Neural progenitor cell (in vitro differentiated cells): ENCODE measurements around the gene DOCK3. TPM values are rescaled to one million over a fixed set of nuclear protein-coding genes. Genes with fewer than 3 reads are reported as not detected.
"Not testable (repeated sequence)": the region's sequence is repeated elsewhere in the genome, so short reads cannot be mapped to it uniquely, and the experiment has no call there.

Experiments
- DNase-seq: peaks from one replicate; pipeline ENCODE4 v3.0.0-alpha.2; 2016; ENCODE audit warnings: low spot score
- H2AFZ ChIP-seq: fragments of 200-600 bp; sonication (generic); replicated peaks from 2 replicates; pipeline ENCODE4 v1.6.1; 2016; ENCODE audit warnings: antibody characterized with exemption
- H3F3A ChIP-seq: fragments of 200-600 bp; sonication (generic); 2 replicates; pipeline ENCODE4 v1.6.1; 2016; ENCODE audit warnings: antibody characterized with exemption, low read depth
- H3K27ac ChIP-seq: fragments of 200-600 bp; sonication (generic); 2 replicates; pipeline ENCODE4 v1.5.1; 2016; ENCODE audit warnings: mild to moderate bottlenecking
- H3K27me3 ChIP-seq: fragments of 200-600 bp; sonication (generic); 2 replicates; pipeline ENCODE4 v1.6.1; 2016; ENCODE audit warnings: mild to moderate bottlenecking, moderate library complexity
- H3K36me3 ChIP-seq: fragments of 200-600 bp; sonication (generic); 2 replicates; pipeline ENCODE4 v1.5.1; 2016
- H3K4me1 ChIP-seq: fragments of 200-600 bp; sonication (generic); 2 replicates; pipeline ENCODE4 v1.6.1; 2016; ENCODE audit warnings: mixed run types
- H3K4me2 ChIP-seq: fragments of 200-600 bp; sonication (generic); 2 replicates; pipeline ENCODE4 v1.6.1; 2016
- H3K4me3 ChIP-seq: fragments of 200-600 bp; sonication (generic); 2 replicates; pipeline ENCODE4 v1.5.1; 2016
- H3K79me2 ChIP-seq: fragments of 200-600 bp; sonication (generic); 2 replicates; pipeline ENCODE4 v1.6.1; 2016; ENCODE audit warnings: low read depth
- H3K9ac ChIP-seq: fragments of 200-600 bp; sonication (generic); 2 replicates; pipeline ENCODE4 v1.6.1; 2016
- H3K9me3 ChIP-seq: fragments of 200-600 bp; sonication (generic); 2 replicates; pipeline ENCODE4 v1.5.1; 2016; ENCODE audit warnings: low read depth
- H4K20me1 ChIP-seq: fragments of 200-600 bp; sonication (generic); 2 replicates; pipeline ENCODE4 v1.6.1; 2016; ENCODE audit warnings: low read depth
- H3K27ac Mint-ChIP-seq: 3 replicates; pipeline ENCODE4 v1.8.0; 2021; ENCODE audit warnings: mixed read lengths
- H3K27me3 Mint-ChIP-seq: 2 replicates; pipeline ENCODE4 v1.8.0; 2022; ENCODE audit warnings: low read depth, mild to moderate bottlenecking, inconsistent platforms, moderate library complexity, mixed read lengths; ENCODE audit not compliant: insufficient read depth
- H3K36me3 Mint-ChIP-seq: 3 replicates; pipeline ENCODE4 v1.8.0; 2021; ENCODE audit warnings: mixed read lengths
- H3K4me1 Mint-ChIP-seq: 3 replicates; pipeline ENCODE4 v1.8.0; 2021; ENCODE audit warnings: mixed read lengths
- H3K4me3 Mint-ChIP-seq: 3 replicates; pipeline ENCODE4 v1.8.0; 2021; ENCODE audit warnings: mild to moderate bottlenecking, moderate library complexity, mixed read lengths
- H3K9me3 Mint-ChIP-seq: 3 replicates; pipeline ENCODE4 v1.8.0; 2020; ENCODE audit warnings: mixed read lengths
- CTCF ChIP-seq: fragments of 200-600 bp; sonication (generic); IDR thresholded peaks from 2 replicates; pipeline ENCODE4 v1.5.1; 2017; ENCODE audit warnings: antibody characterized with exemption, mild to moderate bottlenecking
- EZH2 ChIP-seq: fragments of 200-600 bp; sonication (generic); IDR thresholded peaks from 2 replicates; pipeline ENCODE4 v1.6.1; 2017; ENCODE audit warnings: antibody characterized with exemption, mild to moderate bottlenecking, moderate library complexity
- EZH2phosphoT487 ChIP-seq: fragments of 200-600 bp; sonication (generic); IDR thresholded peaks from 2 replicates; pipeline ENCODE4 v1.6.1; 2017; ENCODE audit warnings: antibody characterized with exemption
- total RNA-seq: library from RNA; depleted of rRNA; stranded (reverse); fragments of >200 nt; gene quantifications from 2 replicates; pipeline ENCODE4 v1.2.3, GENCODE V29; 2015; ENCODE audit warnings: low replicate concordance

The DOCK3 gene
- total RNA-seq, 1 donor from 2014 or later, result 10.7 TPM

GRCh38 chr3:51198477-51198876 is 523.8 kb downstream of the DOCK3 start:
- no peak overlapping the region for H3K9ac ChIP-seq
- TF ChIP-seq EZH2, result no peak
- TF ChIP-seq CTCF, result no peak
- TF ChIP-seq EZH2phosphoT487, result no peak
- Mint-ChIP-seq H3K4me1 (no peaks in the 10 kb centered on the region), H3K9me3 (peaks cover 24% of the 10 kb centered on the region), H3K36me3 (peaks cover 12% of the 10 kb centered on the region), H3K27ac (no peak overlapping the region), H3K27me3 (no peaks in the 10 kb centered on the region), H3K4me3 (no peak overlapping the region)
- no peak overlapping the region for H3K27ac ChIP-seq
- H3K27me3 ChIP-seq, result no peaks in the 10 kb centered on the region
- DNase-seq, result no peak
- H2AFZ ChIP-seq, result no peak overlapping the region
- H4K20me1 ChIP-seq, result no peaks in the 10 kb centered on the region
- no peaks in the 10 kb centered on the region for H3K4me1 ChIP-seq
- H3K36me3 ChIP-seq, result no peaks in the 10 kb centered on the region
- H3F3A ChIP-seq, result no peaks in the 10 kb centered on the region
- H3K4me2 ChIP-seq, result no peak overlapping the region
- no peak overlapping the region for H3K4me3 ChIP-seq
- H3K9me3 ChIP-seq, result no peaks in the 10 kb centered on the region
- no peaks in the 10 kb centered on the region for H3K79me2 ChIP-seq

GRCh38 chr3:51199296-51199695 is 524.6 kb downstream of the DOCK3 start:
- not testable (repeated sequence) for H2AFZ ChIP-seq, DNase-seq, H3K27me3 ChIP-seq, H3K4me1 ChIP-seq, H3K4me1 Mint-ChIP-seq, H3K27ac Mint-ChIP-seq, H3K27me3 Mint-ChIP-seq, H3K4me3 Mint-ChIP-seq, H3K4me3 ChIP-seq, H3K79me2 ChIP-seq, H3K27ac ChIP-seq, H3K4me2 ChIP-seq, H3K36me3 ChIP-seq, H3F3A ChIP-seq, H3K9ac ChIP-seq, H4K20me1 ChIP-seq, H3K9me3 ChIP-seq
- H3K9me3 Mint-ChIP-seq, result peaks cover 24% of the 10 kb centered on the region
- peaks cover 12% of the 10 kb centered on the region for H3K36me3 Mint-ChIP-seq

GRCh38 chr3:51216291-51216690 is 541.6 kb downstream of the DOCK3 start:
- no peaks in the 10 kb centered on the region for H3F3A ChIP-seq
- no peaks in the 10 kb centered on the region for H3K36me3 ChIP-seq
- no peaks in the 10 kb centered on the region for H3K79me2 ChIP-seq
- Mint-ChIP-seq H3K27ac (no peak overlapping the region), H3K27me3 (peaks cover 2% of the 10 kb centered on the region), H3K36me3 (peaks cover 8% of the 10 kb centered on the region), H3K9me3 (no peaks in the 10 kb centered on the region), H3K4me3 (no peak overlapping the region), H3K4me1 (no peaks in the 10 kb centered on the region)
- no peak overlapping the region for H3K4me3 ChIP-seq
- H4K20me1 ChIP-seq, result no peaks in the 10 kb centered on the region
- H3K9me3 ChIP-seq, result no peaks in the 10 kb centered on the region
- no peaks in the 10 kb centered on the region for H3K27me3 ChIP-seq
- no peak for TF ChIP-seq EZH2phosphoT487
- no peak for TF ChIP-seq CTCF
- TF ChIP-seq EZH2, result no peak
- DNase-seq, result no peak
- H3K27ac ChIP-seq, result no peak overlapping the region
- no peak overlapping the region for H3K9ac ChIP-seq
- no peaks in the 10 kb centered on the region for H3K4me1 ChIP-seq
- no peak overlapping the region for H3K4me2 ChIP-seq
- no peak overlapping the region for H2AFZ ChIP-seq

- no peak overlapping the region for H3K4me3 Mint-ChIP-seq
- Histone ChIP-seq H3K4me2 (no peak overlapping the region), H3K9ac (no peak overlapping the region), H3K4me1 (no peaks in the 10 kb centered on the region), H3F3A (no peaks in the 10 kb centered on the region), H3K4me3 (no peak overlapping the region), H3K79me2 (no peaks in the 10 kb centered on the region), H4K20me1 (no peaks in the 10 kb centered on the region), H3K27me3 (no peaks in the 10 kb centered on the region), H2AFZ (no peak overlapping the region), H3K36me3 (no peaks in the 10 kb centered on the region), H3K9me3 (no peaks in the 10 kb centered on the region), H3K27ac (no peak overlapping the region)
- TF ChIP-seq CTCF (no peak), EZH2 (no peak), EZH2phosphoT487 (no peak)
- DNase-seq, result no peak
- no peaks in the 10 kb centered on the region for H3K9me3 Mint-ChIP-seq
- H3K4me1 Mint-ChIP-seq, result no peaks in the 10 kb centered on the region
- no peak overlapping the region for H3K27ac Mint-ChIP-seq
- H3K36me3 Mint-ChIP-seq, result peaks cover 2% of the 10 kb centered on the region
- peaks cover 2% of the 10 kb centered on the region for H3K27me3 Mint-ChIP-seq
Measured at GRCh38 chr3:51221959-51222358, 547.2 kb downstream of the DOCK3 start.
